OCI-LY7 (cell line): Measurements from ENCODE around the gene FRMD7. TPM values are rescaled to one million over a fixed set of nuclear protein-coding genes. Genes with fewer than 3 reads are reported as not detected.

Experiments
- BruUV-seq: library from RNA; stranded (reverse); fragments of 400-500 nt; replicated peaks from 2 replicates; lab custom pipeline; 2021; lab: Mats Ljungman, UMichigan
- CTCF ChIA-PET: fragments of 300-600 bp; sonication (Branson Sonifier 250); formaldehyde crosslinking; loops from one replicate; lab custom pipeline; 2022; ENCODE audit warnings: antibody characterized with exemption; ENCODE audit not compliant: unreplicated experiment; lab: Charles Lee
- POLR2A ChIA-PET: fragments of 300-600 bp; sonication (Branson Sonifier 250); formaldehyde crosslinking; loops from one replicate; lab custom pipeline; 2022; ENCODE audit warnings: antibody characterized with exemption; lab: Charles Lee
- DNase-seq: peaks from one replicate; pipeline ENCODE4 v3.0.0-alpha.2; 2015; ENCODE audit warnings: low spot score
- H2AFZ ChIP-seq: fragments of 200-600 bp; sonication (generic), shearing (Covaris generic); 2 replicates; pipeline ENCODE4 v1.6.1; 2014; ENCODE audit warnings: mild to moderate bottlenecking, antibody characterized with exemption, low read length, moderate library complexity
- H3K27ac ChIP-seq: fragments of 200-600 bp; sonication (generic); 2 replicates; pipeline ENCODE4 v1.5.1; 2014; ENCODE audit warnings: mixed run types, low read depth, mild to moderate bottlenecking, moderate library complexity, low read length, inconsistent platforms; ENCODE audit not compliant: poor library complexity, severe bottlenecking
- H3K36me3 ChIP-seq: fragments of 200-600 bp; sonication (generic); 2 replicates; pipeline ENCODE4 v1.6.1; 2014; ENCODE audit warnings: mild to moderate bottlenecking, antibody characterized with exemption, low read length, moderate library complexity, mixed read lengths; ENCODE audit not compliant: insufficient read depth
- H3K4me1 ChIP-seq: fragments of 200-600 bp; sonication (generic); 2 replicates; pipeline ENCODE4 v1.5.1; 2014; ENCODE audit warnings: mild to moderate bottlenecking, low read length; ENCODE audit not compliant: insufficient read depth, poor library complexity, severe bottlenecking
- H3K4me2 ChIP-seq: fragments of 200-600 bp; sonication (generic); 2 replicates; pipeline ENCODE4 v1.6.1; 2014; ENCODE audit warnings: mild to moderate bottlenecking, low read length
- H3K4me3 ChIP-seq: fragments of 200-600 bp; sonication (generic); 2 replicates; pipeline ENCODE4 v1.5.1; 2014; ENCODE audit warnings: mild to moderate bottlenecking, low read depth, low read length; ENCODE audit not compliant: poor library complexity, severe bottlenecking
- H3K79me2 ChIP-seq: fragments of 200-600 bp; sonication (generic); 2 replicates; pipeline ENCODE4 v1.6.1; 2016; ENCODE audit warnings: low read depth, mild to moderate bottlenecking, low read length, moderate library complexity, mixed read lengths; ENCODE audit not compliant: insufficient read depth
- H3K9me2 ChIP-seq: fragments of 200-600 bp; sonication (generic); 2 replicates; pipeline ENCODE4 v1.6.1; 2016; ENCODE audit warnings: mild to moderate bottlenecking, low read length, mixed read lengths; ENCODE audit not compliant: insufficient read depth
- H3K9me3 ChIP-seq: fragments of 200-600 bp; sonication (generic); 2 replicates; pipeline ENCODE4 v1.6.1; 2014; ENCODE audit warnings: mild to moderate bottlenecking, mixed run types, low read length, mixed read lengths
- H4K20me1 ChIP-seq: fragments of 200-600 bp; sonication (generic); 2 replicates; pipeline ENCODE4 v1.6.1; 2014; ENCODE audit warnings: mild to moderate bottlenecking, antibody characterized with exemption, low read length, moderate library complexity, mixed read lengths; ENCODE audit not compliant: insufficient read depth
- EZH2phosphoT487 ChIP-seq: fragments of 200-600 bp; sonication (generic); IDR thresholded peaks from 2 replicates; pipeline ENCODE4 v1.6.1; 2018; ENCODE audit warnings: low read depth, borderline replicate concordance, mild to moderate bottlenecking, mixed run types, antibody characterized with exemption, low read length, moderate library complexity, mixed read lengths
- intact Hi-C: fragments of 100-400 bp; cut with micrococcal nuclease; formaldehyde crosslinking; loops from one replicate; pipeline ENCODE4 v1.10.0; 2022; ENCODE audit not compliant: unreplicated experiment
- total RNA-seq, 2 experiments: library from RNA; depleted of rRNA in 1 of 2; stranded (reverse); fragments of >200 nt in 1 of 2; shearing (Covaris generic) in 1 of 2; gene quantifications; 2 replicates each; pipeline ENCODE4 v1.2.3, GENCODE V29; 2014 to 2022
- TF ChIP-seq, protein P1 (sequence below): fragments of 200-600 bp; sonication (generic); conservative IDR thresholded peaks from 2 replicates; pipeline ENCODE4 v1.5.1; 2014; ENCODE audit warnings: mild to moderate bottlenecking, antibody characterized with exemption, low read length, moderate library complexity, mixed read lengths

Gene FRMD7
- total RNA-seq, 2 experiments from 2014 or later: not detected

DNA sequence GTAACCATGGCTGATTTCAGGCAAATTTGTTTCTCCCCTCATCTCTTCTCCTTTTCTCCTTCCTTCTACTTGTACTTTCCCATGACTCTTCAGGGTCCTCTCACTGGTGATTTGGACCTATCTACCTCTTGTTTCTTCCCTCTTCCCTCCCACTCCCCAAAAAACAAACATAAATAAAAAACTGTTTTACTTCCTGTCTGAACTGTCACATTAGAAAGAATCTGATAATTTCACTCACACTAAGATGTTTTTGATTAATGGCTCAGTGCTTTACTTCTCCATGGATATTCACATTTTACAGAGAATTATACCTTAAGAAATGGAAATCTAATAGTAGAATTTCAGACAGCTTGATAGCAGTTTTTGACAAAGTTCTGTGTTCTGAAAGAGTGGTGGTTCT is 97.6 kb downstream of the FRMD7 start:
- Histone ChIP-seq H3K36me3 (peaks cover 4% of the 10 kb centered on the region; the same call in 1 of the 2 replicates), H3K4me2 (no peak overlapping the region), H3K4me3 (no peak overlapping the region), H3K79me2 (peaks cover 73% of the 10 kb centered on the region), H3K9me2 (no peaks in the 10 kb centered on the region), H3K9me3 (no peaks in the 10 kb centered on the region), H4K20me1 (peaks cover 10% of the 10 kb centered on the region; the same call in 1 of the 2 replicates), H3K4me1 (peaks cover 35% of the 10 kb centered on the region), H2AFZ (no peak overlapping the region), H3K27ac (no peak overlapping the region)
- intact Hi-C loops: no loop called here
- no peak for DNase-seq
- POLR2A ChIA-PET: no interaction called here
- BruUV-seq: no TSS peak
- CTCF ChIA-PET: no interaction called here
- TF ChIP-seq EZH2phosphoT487: no peak
- TF ChIP-seq, protein P1, sequence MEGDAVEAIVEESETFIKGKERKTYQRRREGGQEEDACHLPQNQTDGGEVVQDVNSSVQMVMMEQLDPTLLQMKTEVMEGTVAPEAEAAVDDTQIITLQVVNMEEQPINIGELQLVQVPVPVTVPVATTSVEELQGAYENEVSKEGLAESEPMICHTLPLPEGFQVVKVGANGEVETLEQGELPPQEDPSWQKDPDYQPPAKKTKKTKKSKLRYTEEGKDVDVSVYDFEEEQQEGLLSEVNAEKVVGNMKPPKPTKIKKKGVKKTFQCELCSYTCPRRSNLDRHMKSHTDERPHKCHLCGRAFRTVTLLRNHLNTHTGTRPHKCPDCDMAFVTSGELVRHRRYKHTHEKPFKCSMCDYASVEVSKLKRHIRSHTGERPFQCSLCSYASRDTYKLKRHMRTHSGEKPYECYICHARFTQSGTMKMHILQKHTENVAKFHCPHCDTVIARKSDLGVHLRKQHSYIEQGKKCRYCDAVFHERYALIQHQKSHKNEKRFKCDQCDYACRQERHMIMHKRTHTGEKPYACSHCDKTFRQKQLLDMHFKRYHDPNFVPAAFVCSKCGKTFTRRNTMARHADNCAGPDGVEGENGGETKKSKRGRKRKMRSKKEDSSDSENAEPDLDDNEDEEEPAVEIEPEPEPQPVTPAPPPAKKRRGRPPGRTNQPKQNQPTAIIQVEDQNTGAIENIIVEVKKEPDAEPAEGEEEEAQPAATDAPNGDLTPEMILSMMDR: no peak

Other genes starting within 250 kb of the FRMD7 start
- 25.4 and 28.8 TPM in 2 replicates for gene STK26, start 104.7 kb downstream of the FRMD7 start, total RNA-seq (2014; rRNA removed; shearing (Covaris generic))
- 28.6 and 30.9 TPM in 2 replicates for gene STK26, start 104.7 kb downstream of the FRMD7 start, total RNA-seq (2022)
- 9.0 and 13.8 TPM in 2 replicates for gene RAP2C, start 91.4 kb upstream of the FRMD7 start, total RNA-seq (2014; rRNA removed; shearing (Covaris generic))
- 22.1 and 22.6 TPM in 2 replicates for gene RAP2C, start 91.4 kb upstream of the FRMD7 start, total RNA-seq (2022)